ENCODE measurements around the gene CRIP3. TPM values are rescaled to one million over a fixed set of nuclear protein-coding genes. Genes with fewer than 3 reads are reported as not detected.

Gene CRIP3
- total RNA-seq, 1 experiment from 2014 or later, result 16.9 TPM

DNA sequence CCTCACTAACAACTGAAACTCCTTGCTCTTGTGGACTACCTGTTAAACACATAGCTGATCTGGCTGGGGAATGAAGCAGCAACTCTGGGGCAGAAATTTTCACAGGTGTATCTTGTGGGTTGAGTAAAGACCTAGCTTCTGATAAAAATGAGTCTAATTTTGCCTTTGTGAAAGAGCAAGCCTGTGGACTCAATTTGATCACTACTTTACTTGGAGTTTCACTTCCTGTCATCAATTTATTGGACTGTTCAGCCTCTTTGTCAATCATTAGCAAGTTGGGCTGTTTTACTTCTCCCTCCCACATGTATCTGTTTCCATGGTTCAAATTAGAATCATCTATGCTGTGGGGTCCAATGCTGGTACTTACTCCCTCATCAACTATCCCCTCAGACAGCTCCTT is 29.6 kb upstream of the CRIP3 start:
- no peak overlapping the region for H4K8ac ChIP-seq (replicated peaks; ENCODE audit: insufficient read length, low read depth, low read length)
- H4K5ac ChIP-seq (ENCODE audit: insufficient read length, low read depth, low read length), result no peak overlapping the region
- H3K56ac ChIP-seq (ENCODE audit: insufficient read length, low read depth, low read length), result no peak overlapping the region
- H3K36me3 Mint-ChIP-seq (ENCODE audit: insufficient read depth in 1 of 3, low read depth in 3 of 3), result peaks cover 4 to 42% (median 31%) of the 10 kb centered on the region in 3 experiments; a peak in 5 of 7 replicates
- H4K20me1 ChIP-seq (ENCODE audit: control insufficient read depth, insufficient read depth, insufficient read length), result no peaks in the 10 kb centered on the region
- H3K9me3 ChIP-seq (ENCODE audit: control insufficient read depth, low read depth, low read length), result no peaks in the 10 kb centered on the region
- H2BK20ac ChIP-seq (ENCODE audit: low read depth, low read length, poor library complexity, severe bottlenecking), result no peak overlapping the region
- H3K4me1 Mint-ChIP-seq, result peaks cover 0 to 7% of the 10 kb centered on the region in 2 experiments; a peak in 2 of 4 replicates
- no peak overlapping the region for H2AFZ ChIP-seq (ENCODE audit: low read length)
- no peaks in the 10 kb centered on the region for H3K27me3 Mint-ChIP-seq (ENCODE audit: low read depth)
- no peak overlapping the region for H2BK15ac ChIP-seq (ENCODE audit: low read depth, low read length)
- no peak overlapping the region for H2AK5ac ChIP-seq (ENCODE audit: insufficient read length, low read length)
- TF ChIP-seq, protein P1, sequence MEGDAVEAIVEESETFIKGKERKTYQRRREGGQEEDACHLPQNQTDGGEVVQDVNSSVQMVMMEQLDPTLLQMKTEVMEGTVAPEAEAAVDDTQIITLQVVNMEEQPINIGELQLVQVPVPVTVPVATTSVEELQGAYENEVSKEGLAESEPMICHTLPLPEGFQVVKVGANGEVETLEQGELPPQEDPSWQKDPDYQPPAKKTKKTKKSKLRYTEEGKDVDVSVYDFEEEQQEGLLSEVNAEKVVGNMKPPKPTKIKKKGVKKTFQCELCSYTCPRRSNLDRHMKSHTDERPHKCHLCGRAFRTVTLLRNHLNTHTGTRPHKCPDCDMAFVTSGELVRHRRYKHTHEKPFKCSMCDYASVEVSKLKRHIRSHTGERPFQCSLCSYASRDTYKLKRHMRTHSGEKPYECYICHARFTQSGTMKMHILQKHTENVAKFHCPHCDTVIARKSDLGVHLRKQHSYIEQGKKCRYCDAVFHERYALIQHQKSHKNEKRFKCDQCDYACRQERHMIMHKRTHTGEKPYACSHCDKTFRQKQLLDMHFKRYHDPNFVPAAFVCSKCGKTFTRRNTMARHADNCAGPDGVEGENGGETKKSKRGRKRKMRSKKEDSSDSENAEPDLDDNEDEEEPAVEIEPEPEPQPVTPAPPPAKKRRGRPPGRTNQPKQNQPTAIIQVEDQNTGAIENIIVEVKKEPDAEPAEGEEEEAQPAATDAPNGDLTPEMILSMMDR (conservative IDR thresholded peaks at IDR 0.05), result no peak
- no peak overlapping the region for H3K14ac ChIP-seq (ENCODE audit: insufficient read depth, low read length)
- no peak overlapping the region for H3T11ph ChIP-seq (ENCODE audit: low read length)
- H3K27ac Mint-ChIP-seq, result no peak overlapping the region; a peak in 1 of 7 replicates
- no peak overlapping the region for H2BK12ac ChIP-seq (ENCODE audit: insufficient read length, low read depth, low read length)
- H3K9ac ChIP-seq (ENCODE audit: extremely low read depth, insufficient read length, low read length), result no peak overlapping the region
- no peak overlapping the region for H3K18ac ChIP-seq (ENCODE audit: insufficient read length, low read depth, low read length)
- H3K4me2 ChIP-seq (ENCODE audit: insufficient read depth, insufficient read length, low read length), result no peak overlapping the region
- H3K23ac ChIP-seq (ENCODE audit: insufficient read length, low read depth, low read length), result no peak overlapping the region
- H3K27ac ChIP-seq (ENCODE audit: insufficient read length, low read depth, low read length), result no peak overlapping the region
- no peak for DNase-seq
- no peaks in the 10 kb centered on the region for H3K79me1 ChIP-seq (ENCODE audit: insufficient read depth, low read depth, low read length, poor library complexity, severe bottlenecking)
- no peak overlapping the region for H2BK5ac ChIP-seq (ENCODE audit: insufficient read length, low read length)
- no peak overlapping the region for H2BK120ac ChIP-seq (ENCODE audit: low read depth, low read length, poor library complexity, severe bottlenecking)
- H3K9me3 Mint-ChIP-seq, result no peaks in the 10 kb centered on the region
- H3K4me3 Mint-ChIP-seq, result no peak overlapping the region
- no peaks in the 10 kb centered on the region for H3K79me2 ChIP-seq (ENCODE audit: insufficient read depth, low read length)
- no peaks in the 10 kb centered on the region for H3K27me3 ChIP-seq (ENCODE audit: insufficient read depth, low read length)
- H3K4ac ChIP-seq (ENCODE audit: low read depth, low read length), result no peak overlapping the region
- no peaks in the 10 kb centered on the region for H3K23me2 ChIP-seq (ENCODE audit: insufficient read length, low read depth, low read length, poor library complexity, severe bottlenecking)
- no peaks in the 10 kb centered on the region for H3K4me1 ChIP-seq (ENCODE audit: insufficient read depth, low read length)
- no peak overlapping the region for H4K91ac ChIP-seq (ENCODE audit: insufficient read length, low read depth, low read length)

Data from H9 (cell line).